Heart left ventricle (tissue), 16 donors: ENCODE data around the gene MEX3C. TPM values are rescaled to one million over a fixed set of nuclear protein-coding genes. Genes with fewer than 3 reads are reported as not detected.

Source experiments
- ATAC-seq, 4 donors: fragments of 200-7000 bp; cut with Tn5 transposase; one replicate each; pipeline ENCODE4 v1.9.1; 2020 to 2022; ENCODE audit warnings: moderate library complexity in 4 of 4, mild to moderate bottlenecking in 3 of 4, moderate number of reproducible peaks in 1 of 4
- DNase-seq, 5 donors: peaks; one replicate each; pipeline ENCODE4 v3.0.0-alpha.2; 2020
- H3K27ac ChIP-seq, 12 donors: fragments of 200-600 bp; sonication (generic) in 4 of 12; one replicate each; pipeline versions ENCODE4 v1.5.0 to v1.8.0; 2016 to 2022; ENCODE audit warnings: mild to moderate bottlenecking in 2 of 12
- H3K27me3 ChIP-seq, 9 donors: fragments of 200-600 bp; sonication (generic) in 2 of 9; one replicate each; pipeline versions ENCODE4 v1.5.1 to v1.8.0; 2016 to 2022; ENCODE audit warnings: mild to moderate bottlenecking in 3 of 9
- H3K36me3 ChIP-seq, 9 donors: fragments of 200-600 bp; sonication (generic) in 2 of 9; one replicate each; pipeline versions ENCODE4 v1.5.0 to v1.8.0; 2018 to 2022; ENCODE audit warnings: mild to moderate bottlenecking in 2 of 9
- H3K4me1 ChIP-seq, 12 donors: fragments of 200-600 bp; sonication (generic) in 4 of 12; one replicate each; pipeline versions ENCODE4 v1.5.0 to v1.8.0; 2016 to 2022; ENCODE audit warnings: mild to moderate bottlenecking in 3 of 12
- H3K4me3 ChIP-seq, 12 donors: fragments of 200-600 bp; sonication (generic) in 4 of 12; one replicate each; pipeline versions ENCODE4 v1.5.0 to v1.8.0; 2017 to 2022; ENCODE audit warnings: mild to moderate bottlenecking in 9 of 12, moderate library complexity in 4 of 12
- H3K9me3 ChIP-seq, 12 donors: fragments of 200-600 bp; sonication (generic) in 4 of 12; one replicate each; pipeline versions ENCODE4 v1.5.0 to v1.8.0; 2016 to 2022; ENCODE audit warnings: mild to moderate bottlenecking in 1 of 12
- POLR2A ChIP-seq, 2 donors: fragments of 450-650 bp; IDR thresholded peaks; one replicate each; pipeline ENCODE4 v1.6.1; 2017; ENCODE audit warnings: antibody characterized with exemption in 2 of 2, mild to moderate bottlenecking in 2 of 2, moderate library complexity in 2 of 2
- whole genome bisulfite sequencing, 4 donors: extraction: QIAGEN DNeasy Blood & Tissue Kit in 2 of 4; methylation state at CpG; one replicate each; pipeline versions ENCODE4 v1.1.5 to v1.1.7; 2013 to 2018; 5-methylcytosine and 5-hydroxymethylcytosine counted together
- intact Hi-C, 10 donors: fragments of 100-400 bp; cut with DNase I; formaldehyde crosslinking; loops; one replicate each; pipeline versions ENCODE4 v1.11.1 to v1.14.2; 2022
- polyA plus RNA-seq, 2 donors: library from polyadenylated mRNA; stranded (reverse); fragments of 200-250 nt; gene quantifications; one replicate each; pipeline ENCODE4 v1.2.3, GENCODE V29; 2013
- total RNA-seq, 9 donors: library from RNA; depleted of rRNA in 2 of 9; stranded (reverse); fragments of >200 nt in 2 of 9; fragmentation: NEBNext Ultra II Directional in 3 of 9; extraction: Animal tissue kit (Norgen Biotek cat#: 25700) in 3 of 9; gene quantifications; one replicate each; pipeline versions ENCODE4 v1.1.0 to v1.2.4, GENCODE V29; 2016 to 2023
- TF ChIP-seq, protein P1 (sequence below), 12 donors: fragments of 200-600 bp; sonication (generic) in 4 of 12; IDR thresholded peaks; one replicate each; pipeline versions ENCODE4 v1.5.0 to v1.8.0; 2018 to 2022; ENCODE audit warnings: antibody characterized with exemption in 12 of 12, mild to moderate bottlenecking in 5 of 12
- donor health status: ischemic (EF 13 %, LVEDD 7.1; RV severe dilation, severe dysfunction).
- donor health status: healthy with polysubstance abuse.
- donor health status: DM: no; HTN: yes; CAD: no.
- donor health status: DM: no; HTN: no; CAD: no.
- donor health status: ischemic (EF 25% LVEDD 6.9; RV normal size, moderate dysfunction).
- donor health status: ischemic (EF 25% LVEDD 5.7; RV mildly dilated, moderate dysfunction).
- donor health status: healthy.
- donor health status: DM: yes; HTN: yes; CAD: no.
- donor health status: ischemic (EF 35%, LVEDD 5.7; RV mildly dilated, moderate dysfunction).
- donor health status: nonischemic (EF 11% LVEDD 7.7; RV severe dilation, severe dysfunction).
- donor health status: DM: yes; HTN: yes; CAD: no.
- donor health status: PGD.
- donor health status: ischemic (EF 29% LVEDD 5.4; RV normal size, mild dysfunction).
- donor health status: nonischemic (EF 23%, LVEDD 6.1; RV moderate dilation, normal function).

MEX3C gene
- total and polyA plus RNA-seq, 11 donors = 6.2 to 28.2 (median 20.6) TPM

DNA sequence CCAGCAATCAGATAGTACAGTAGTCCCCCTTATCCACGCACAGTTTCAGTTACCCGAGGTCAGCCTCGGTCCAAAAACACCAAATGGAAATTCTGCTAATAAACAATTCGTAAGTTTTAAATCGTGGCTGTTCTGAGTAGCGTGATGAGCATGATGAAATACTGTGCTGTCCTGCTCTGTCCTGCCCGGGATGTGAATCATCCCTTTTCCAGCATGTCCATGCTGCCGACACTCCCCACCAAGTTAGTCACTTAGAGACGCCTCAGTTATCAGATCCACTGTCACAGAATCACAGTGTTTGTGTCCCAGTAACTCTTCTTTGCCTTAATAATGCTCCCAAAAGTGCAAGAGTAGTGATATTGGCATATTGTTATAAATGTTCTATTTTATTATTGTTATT is 62.1 kb downstream of the MEX3C start:
- Histone ChIP-seq H3K27me3 (no peaks in the 10 kb centered on the region), H3K4me1 (no peaks in the 10 kb centered on the region), H3K27ac (no peak overlapping the region), H3K36me3 (no peaks in the 10 kb centered on the region), H3K9me3 (no peaks in the 10 kb centered on the region), H3K4me3 (no peak overlapping the region)
- WGBS, 4 donors = 78 to 86% (median 85%) methylated on average over 9 of the region's 9 CpGs
- intact Hi-C loops = no loop called here
- ATAC-seq = no peak
- no peak for DNase-seq
- TF ChIP-seq, protein P1, sequence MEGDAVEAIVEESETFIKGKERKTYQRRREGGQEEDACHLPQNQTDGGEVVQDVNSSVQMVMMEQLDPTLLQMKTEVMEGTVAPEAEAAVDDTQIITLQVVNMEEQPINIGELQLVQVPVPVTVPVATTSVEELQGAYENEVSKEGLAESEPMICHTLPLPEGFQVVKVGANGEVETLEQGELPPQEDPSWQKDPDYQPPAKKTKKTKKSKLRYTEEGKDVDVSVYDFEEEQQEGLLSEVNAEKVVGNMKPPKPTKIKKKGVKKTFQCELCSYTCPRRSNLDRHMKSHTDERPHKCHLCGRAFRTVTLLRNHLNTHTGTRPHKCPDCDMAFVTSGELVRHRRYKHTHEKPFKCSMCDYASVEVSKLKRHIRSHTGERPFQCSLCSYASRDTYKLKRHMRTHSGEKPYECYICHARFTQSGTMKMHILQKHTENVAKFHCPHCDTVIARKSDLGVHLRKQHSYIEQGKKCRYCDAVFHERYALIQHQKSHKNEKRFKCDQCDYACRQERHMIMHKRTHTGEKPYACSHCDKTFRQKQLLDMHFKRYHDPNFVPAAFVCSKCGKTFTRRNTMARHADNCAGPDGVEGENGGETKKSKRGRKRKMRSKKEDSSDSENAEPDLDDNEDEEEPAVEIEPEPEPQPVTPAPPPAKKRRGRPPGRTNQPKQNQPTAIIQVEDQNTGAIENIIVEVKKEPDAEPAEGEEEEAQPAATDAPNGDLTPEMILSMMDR (IDR thresholded peaks at IDR 0.05) = no peak
- no peak for TF ChIP-seq POLR2A (IDR thresholded peaks at IDR 0.05)

- intact Hi-C loops = no loop called here
- 82 to 91% (median 88%) methylated on average over 4 of the region's 4 CpGs for WGBS, 4 donors
- H3K4me1 ChIP-seq = no peaks in the 10 kb centered on the region
- DNase-seq (no peak), ATAC-seq (no peak)
- H3K4me3 ChIP-seq = no peak overlapping the region
- TF ChIP-seq, protein P1 (IDR thresholded peaks at IDR 0.05) = no peak
- TF ChIP-seq POLR2A (IDR thresholded peaks at IDR 0.05) = no peak
- no peaks in the 10 kb centered on the region for H3K9me3 ChIP-seq
- no peaks in the 10 kb centered on the region for H3K36me3 ChIP-seq
- no peak overlapping the region for H3K27ac ChIP-seq
- no peaks in the 10 kb centered on the region for H3K27me3 ChIP-seq
Measured at GRCh38 chr18:51134721-51135120, 62.8 kb downstream of the MEX3C start.

DNA sequence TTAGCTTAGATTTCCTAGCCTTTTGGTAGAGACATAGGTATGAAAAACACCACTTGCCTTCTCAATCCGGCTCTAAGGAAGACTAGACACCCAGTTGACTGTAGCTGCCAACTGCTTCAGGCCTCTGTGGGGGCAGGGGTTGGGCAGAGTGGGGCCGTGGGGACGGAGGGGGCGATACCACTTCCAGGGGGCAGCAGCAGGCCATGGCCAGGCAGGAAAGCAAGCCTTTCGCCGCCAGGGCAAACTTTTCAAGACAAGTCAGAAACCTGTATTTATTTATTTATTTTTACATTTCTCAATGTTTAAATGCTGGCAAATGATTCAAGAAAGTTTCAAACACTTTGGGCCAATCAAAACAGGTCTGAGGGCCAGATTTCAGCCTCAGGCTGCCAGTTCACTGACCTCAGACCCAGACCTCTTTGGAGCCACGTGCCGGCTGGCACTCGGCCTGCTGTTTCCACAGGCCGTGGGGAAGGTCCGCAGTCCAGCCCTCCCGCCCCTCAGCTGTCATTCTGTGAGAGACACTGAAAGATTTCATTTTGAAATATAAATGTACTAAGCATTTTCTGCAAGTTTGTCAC is 63.8 kb downstream of the MEX3C start:
- no peak overlapping the region for H3K27ac ChIP-seq
- TF ChIP-seq POLR2A (IDR thresholded peaks at IDR 0.05) = no peak
- TF ChIP-seq, protein P1 (IDR thresholded peaks at IDR 0.05) = no peak
- intact Hi-C loops = no loop called here
- no peak overlapping the region for H3K4me3 ChIP-seq
- DNase-seq (no peak), ATAC-seq (peak in 2 of 4 donors; percentile 49 to 53)
- H3K9me3 ChIP-seq = no peaks in the 10 kb centered on the region
- no peaks in the 10 kb centered on the region for H3K36me3 ChIP-seq
- H3K27me3 ChIP-seq = no peaks in the 10 kb centered on the region
- WGBS, 4 donors = 63 to 75% (median 71%) methylated on average over 12 of the region's 12 CpGs
- H3K4me1 ChIP-seq = no peaks in the 10 kb centered on the region

DNA sequence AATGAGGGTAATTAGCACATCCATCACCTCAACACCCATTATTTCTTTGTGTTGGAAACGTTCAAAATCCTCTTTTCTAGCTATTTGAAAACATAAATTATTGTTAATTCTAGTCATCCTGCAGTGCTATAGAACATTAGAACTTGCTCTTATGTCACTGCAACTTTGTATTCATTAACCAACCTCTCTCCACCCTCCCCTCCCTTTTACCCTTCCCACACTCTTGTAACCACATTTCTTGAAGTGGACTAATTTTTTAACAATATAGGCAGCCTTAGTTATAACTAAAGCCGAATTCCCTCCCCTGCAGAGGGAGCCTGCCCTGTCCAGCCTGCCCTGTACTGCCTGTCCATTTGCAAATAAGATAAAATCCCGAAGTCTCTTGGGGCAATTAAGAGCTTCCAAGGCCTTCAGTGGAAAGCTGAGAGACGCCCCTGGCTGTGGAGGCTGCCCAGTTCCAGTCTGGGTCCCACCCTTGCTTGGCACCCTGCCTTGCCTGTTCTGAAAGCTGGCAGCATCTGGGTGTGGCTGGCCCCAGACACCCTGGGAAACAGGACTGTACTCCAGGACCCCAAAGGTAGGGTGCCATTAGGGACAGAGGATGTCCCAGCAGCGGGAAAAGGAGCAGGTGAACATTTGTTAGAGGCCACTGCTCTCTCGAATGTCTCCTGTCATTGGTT is 65.1 kb downstream of the MEX3C start:
- 70 to 83% (median 80%) methylated on average over 5 to 6 of the region's 6 CpGs for WGBS, 4 donors
- intact Hi-C loops = no loop called here
- no peak for ATAC-seq
- Histone ChIP-seq H3K36me3 (no peaks in the 10 kb centered on the region), H3K4me3 (no peak overlapping the region), H3K27me3 (no peaks in the 10 kb centered on the region), H3K9me3 (no peaks in the 10 kb centered on the region), H3K27ac (no peak overlapping the region), H3K4me1 (no peaks in the 10 kb centered on the region)
- no peak for TF ChIP-seq POLR2A (IDR thresholded peaks at IDR 0.05)
- TF ChIP-seq, protein P1 (IDR thresholded peaks at IDR 0.05) = no peak
- no peak for DNase-seq
